GM12874 (cell line): ENCODE data around the gene UBE2S.

Experiments
- TF ChIP-seq, protein P1 (sequence below): IDR thresholded peaks from 2 replicates; pipeline ENCODE4 v1.5.1; 2011; ENCODE audit warnings: low read depth, mild to moderate bottlenecking, control low read depth, low read length, moderate library complexity; ENCODE audit not compliant: insufficient read depth

The UBE2S gene

DNA sequence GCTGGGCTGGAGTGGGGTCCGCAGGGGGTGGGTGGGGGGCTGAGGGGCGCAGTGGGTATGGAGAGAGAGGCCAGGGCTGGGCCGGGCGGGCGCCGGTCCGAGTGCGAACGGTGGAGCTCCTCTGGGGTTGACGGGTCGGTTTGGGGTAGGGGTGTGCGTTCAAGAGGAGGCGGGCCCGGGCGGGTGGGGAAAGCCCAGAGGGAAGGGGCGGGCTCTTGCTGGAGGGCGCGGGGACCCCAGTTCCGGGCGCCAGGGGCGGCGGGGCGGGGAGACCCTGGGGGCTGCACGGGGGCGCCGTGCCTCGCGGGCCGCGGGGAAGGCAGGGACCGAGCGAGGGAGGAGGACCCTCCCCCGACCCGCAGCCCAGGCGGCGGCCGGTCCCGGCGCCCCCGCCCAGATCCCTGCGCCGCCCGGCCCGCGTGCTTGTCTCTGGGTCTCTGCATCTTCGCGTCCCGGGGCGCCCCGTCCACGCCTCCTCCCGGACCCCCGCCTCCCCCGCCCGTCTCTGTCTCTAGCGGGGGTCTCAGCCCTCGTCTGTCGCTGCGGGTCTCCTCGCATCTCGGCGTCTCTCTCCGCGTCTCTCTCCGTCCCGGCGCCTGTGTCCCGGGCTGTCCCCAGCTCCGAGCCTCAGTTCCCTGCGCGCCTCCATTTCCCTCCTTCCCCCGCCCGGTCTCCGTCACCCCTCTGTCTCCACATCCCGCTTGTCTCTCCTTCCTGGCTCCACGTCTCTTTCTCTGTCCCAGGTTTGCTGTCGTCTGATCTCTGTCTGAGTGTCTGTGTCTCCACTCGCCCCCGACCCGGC, 43.8 kb upstream of the UBE2S start:
- TF ChIP-seq, protein P1, sequence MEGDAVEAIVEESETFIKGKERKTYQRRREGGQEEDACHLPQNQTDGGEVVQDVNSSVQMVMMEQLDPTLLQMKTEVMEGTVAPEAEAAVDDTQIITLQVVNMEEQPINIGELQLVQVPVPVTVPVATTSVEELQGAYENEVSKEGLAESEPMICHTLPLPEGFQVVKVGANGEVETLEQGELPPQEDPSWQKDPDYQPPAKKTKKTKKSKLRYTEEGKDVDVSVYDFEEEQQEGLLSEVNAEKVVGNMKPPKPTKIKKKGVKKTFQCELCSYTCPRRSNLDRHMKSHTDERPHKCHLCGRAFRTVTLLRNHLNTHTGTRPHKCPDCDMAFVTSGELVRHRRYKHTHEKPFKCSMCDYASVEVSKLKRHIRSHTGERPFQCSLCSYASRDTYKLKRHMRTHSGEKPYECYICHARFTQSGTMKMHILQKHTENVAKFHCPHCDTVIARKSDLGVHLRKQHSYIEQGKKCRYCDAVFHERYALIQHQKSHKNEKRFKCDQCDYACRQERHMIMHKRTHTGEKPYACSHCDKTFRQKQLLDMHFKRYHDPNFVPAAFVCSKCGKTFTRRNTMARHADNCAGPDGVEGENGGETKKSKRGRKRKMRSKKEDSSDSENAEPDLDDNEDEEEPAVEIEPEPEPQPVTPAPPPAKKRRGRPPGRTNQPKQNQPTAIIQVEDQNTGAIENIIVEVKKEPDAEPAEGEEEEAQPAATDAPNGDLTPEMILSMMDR, result no peak

GRCh38 chr19:55449469-55449868, 41.9 kb upstream of the UBE2S start:
- TF ChIP-seq, protein P1, result no peak

DNA sequence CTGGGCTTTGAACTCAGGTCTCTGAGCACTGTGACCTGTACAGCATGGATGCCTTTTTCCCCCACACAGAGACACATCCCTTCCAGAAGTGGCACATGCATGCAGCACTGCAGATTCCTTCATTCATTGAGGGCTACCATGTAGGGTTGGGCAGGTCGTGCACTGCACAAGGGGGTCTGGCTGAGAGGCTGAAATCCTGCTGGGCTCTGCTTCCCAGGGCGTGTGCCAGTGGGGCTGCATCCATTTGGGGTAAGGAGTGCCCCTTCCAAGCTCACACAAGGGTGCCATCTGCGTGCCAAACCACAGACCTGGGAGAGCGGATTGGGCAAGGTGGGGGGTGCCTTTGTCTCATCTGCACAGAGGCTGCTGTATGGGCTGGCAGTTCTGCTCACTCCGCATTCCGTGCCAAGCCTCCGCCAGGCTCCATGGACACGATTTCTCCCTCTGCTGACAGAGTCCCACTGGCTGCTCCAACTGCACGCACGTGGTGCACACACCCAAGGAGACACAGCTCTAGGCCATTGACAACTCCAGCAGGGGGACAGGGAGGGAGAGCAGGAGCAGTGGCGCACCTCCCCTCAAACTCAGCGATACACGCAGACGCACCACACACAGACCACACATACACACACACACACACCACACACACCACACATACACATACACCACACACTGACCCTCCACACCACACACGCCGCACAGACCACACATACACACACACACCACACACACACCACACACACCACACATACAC, 40.0 kb upstream of the UBE2S start:
- TF ChIP-seq, protein P1, result no peak

- TF ChIP-seq, protein P1, result no peak
Observed at GRCh38 chr19:55446060-55446459, 38.5 kb upstream of the UBE2S start.

DNA sequence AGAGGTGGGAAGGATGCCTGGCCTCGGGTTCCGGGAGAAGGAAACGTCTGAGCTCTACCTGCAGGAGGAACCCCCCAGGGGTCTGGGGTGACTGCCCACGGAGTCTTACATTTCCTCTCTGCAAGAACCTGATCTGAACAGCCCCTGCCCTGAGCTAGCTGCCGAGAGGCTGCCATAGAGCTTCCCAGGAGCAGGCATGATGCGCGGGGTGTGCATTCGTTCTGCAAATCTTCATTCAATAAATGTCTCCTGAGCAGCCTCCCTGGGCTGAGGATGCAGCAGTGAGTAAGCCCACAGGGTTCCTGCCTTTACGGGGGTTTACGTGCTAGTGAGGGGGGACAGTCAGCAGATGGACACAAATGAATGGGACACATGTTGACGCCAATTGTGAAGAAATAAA, 37.1 kb upstream of the UBE2S start:
- TF ChIP-seq, protein P1, result no peak

DNA sequence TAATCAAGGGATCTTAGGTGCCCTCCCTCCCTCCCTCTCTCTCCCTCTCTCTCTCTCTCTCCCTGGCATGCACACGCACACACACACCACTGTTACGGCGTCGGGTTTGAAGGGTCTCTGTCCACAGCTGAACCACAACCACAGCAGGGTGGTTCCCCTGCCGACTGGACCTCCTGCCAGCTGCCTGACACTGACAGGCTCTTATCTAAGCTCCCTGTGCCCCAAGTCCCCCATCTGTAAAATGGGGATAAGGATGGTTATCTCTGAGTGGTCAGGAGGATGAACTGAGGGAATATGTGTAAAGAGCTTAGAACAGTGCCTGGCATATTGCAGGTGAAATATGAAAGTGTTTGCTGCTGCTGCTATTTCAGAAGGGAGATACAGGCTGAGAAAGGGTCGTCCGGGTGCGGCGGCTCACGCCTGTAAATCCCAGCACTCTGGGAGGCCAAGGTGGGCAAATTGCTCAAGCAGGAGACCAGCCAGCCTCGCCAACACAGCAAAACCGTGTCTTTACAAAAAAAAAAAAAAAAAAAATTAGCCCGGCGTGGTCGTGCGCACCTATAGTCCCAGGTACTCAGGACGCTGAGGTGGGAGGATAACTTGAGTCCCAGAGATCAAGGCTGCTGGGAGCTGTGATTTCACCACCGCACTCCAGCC, 36.4 kb upstream of the UBE2S start:
- TF ChIP-seq, protein P1, result no peak

DNA sequence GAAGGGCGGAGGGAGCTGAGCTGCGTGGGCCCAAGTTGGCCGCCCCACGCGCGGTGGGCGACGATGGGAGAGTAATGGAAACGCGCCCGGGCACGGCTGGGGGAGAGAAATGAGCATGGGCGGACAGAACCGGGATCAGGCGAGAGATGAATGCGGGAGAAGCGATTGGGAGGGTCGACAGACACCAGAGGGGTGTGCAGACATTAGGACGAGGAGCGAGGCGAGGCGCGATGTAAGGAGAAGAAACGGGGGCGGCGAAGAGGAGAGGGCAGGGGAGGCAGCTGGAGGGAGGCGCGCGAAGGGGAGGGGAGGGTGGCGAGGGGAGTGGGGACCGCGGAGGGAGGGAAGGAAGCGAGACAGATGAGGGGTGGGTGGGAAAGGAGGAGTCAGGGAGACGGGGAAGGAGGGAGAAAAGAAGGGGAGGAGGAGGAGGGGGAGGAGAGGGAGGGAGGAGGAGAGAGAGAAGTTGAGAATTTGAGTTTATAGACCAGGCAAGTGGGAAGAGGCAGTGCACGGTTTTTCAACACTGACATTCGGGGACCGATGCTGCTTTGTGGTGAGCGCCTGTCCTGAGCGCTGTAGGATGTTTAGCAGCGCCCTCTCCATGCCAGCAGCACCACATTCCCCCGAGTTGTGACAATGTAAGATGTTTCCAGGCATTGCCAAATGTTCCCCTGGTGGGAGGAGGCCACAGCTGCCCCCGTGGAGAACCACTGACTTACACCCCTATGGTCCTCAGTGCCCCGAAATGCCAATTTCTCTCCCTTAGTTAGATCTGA, 35.6 kb upstream of the UBE2S start, which contains the start of gene SHISA7:
TSS of gene SHISA7 (minus strand) at position 256 of the 779 bp plus-strand sequence. CDS start 437 bp downstream, outside the sequence.
- TF ChIP-seq, protein P1, result no peak
